Measurements from ENCODE around the gene ING1.
"Not testable (repeated sequence)": the region's sequence is repeated elsewhere in the genome, so short reads cannot be mapped to it uniquely, and the experiment has no call there.

Gene ING1

GRCh38 chr13:110696776-110697175, 16.7 kb upstream of the ING1 start:
- no peak for DNase-seq

- no peak for DNase-seq
Measured at GRCh38 chr13:110697842-110698241, 15.7 kb upstream of the ING1 start.

GRCh38 chr13:110698689-110699088, 14.8 kb upstream of the ING1 start:
- no peak for DNase-seq

GRCh38 chr13:110699148-110700145, 14.1 kb upstream of the ING1 start:
- no peak for DNase-seq

GRCh38 chr13:110700186-110700585, 13.3 kb upstream of the ING1 start:
- no peak for DNase-seq

- DNase-seq, result no peak
Measured at GRCh38 chr13:110700641-110701040, 12.9 kb upstream of the ING1 start.

- DNase-seq, result not testable (repeated sequence)
Measured at GRCh38 chr13:110701061-110701460, 12.4 kb upstream of the ING1 start.

- DNase-seq, result no peak
Measured at GRCh38 chr13:110702089-110702488, 11.4 kb upstream of the ING1 start.

GRCh38 chr13:110702591-110703526, 10.6 kb upstream of the ING1 start:
- DNase-seq, result no peak

GRCh38 chr13:110705356-110705825, 8.1 kb upstream of the ING1 start:
- DNase-seq, result no peak

GRCh38 chr13:110705826-110706569, 7.5 kb upstream of the ING1 start, which contains the start of gene CARS2:
Gene CARS2, minus strand, starts transcription at chr13:110706116. Its CDS starts 23 bp downstream, at chr13:110706093.
- DNase-seq, result peak; percentile 97

GRCh38 chr13:110706570-110707372, 6.7 kb upstream of the ING1 start:
- no peak for DNase-seq

- peak; percentile 95 for DNase-seq
Measured at GRCh38 chr13:110712081-110712848, 1.2 kb upstream of the ING1 start.

- peak; percentile 100 for DNase-seq
Measured at GRCh38 chr13:110712849-110713641, 455 bp upstream of the ING1 start.

- peak; percentile 89 for DNase-seq
Measured at GRCh38 chr13:110713981-110714796, 689 bp downstream of the ING1 start.

- peak; percentile 83 for DNase-seq
Measured at GRCh38 chr13:110714797-110715394, 1.4 kb downstream of the ING1 start.

- peak; percentile 98 for DNase-seq
Measured at GRCh38 chr13:110715395-110716246, 2.1 kb downstream of the ING1 start.

GRCh38 chr13:110716247-110716515, 2.7 kb downstream of the ING1 start:
- no peak for DNase-seq
